Activated CD4-positive, alpha-beta T cell treated with anti-CD3 and anti-CD28 coated beads for 4 hours (primary cell): ENCODE results near the gene CFAP57.
"Not testable (repeated sequence)": the region's sequence is repeated elsewhere in the genome, so short reads cannot be mapped to it uniquely, and the experiment has no call there.

Source experiments
- DNase-seq, 2 donors: peaks; one replicate each; pipeline ENCODE4 v3.0.0-alpha.2; 2020

Gene CFAP57

GRCh38 chr1:43171876-43172526 is at the start of gene CFAP57, which contains the start of gene EBNA1BP2:
Gene CFAP57 (plus strand): TSS chr1:43172330. CDS start chr1:43172754, 424 bp downstream.
Gene EBNA1BP2 (minus strand): TSS chr1:43172290. CDS start chr1:43172118, 172 bp downstream.
- DNase-seq = peak; percentile 89 to 90

GRCh38 chr1:43123031-43123430 is 49.1 kb upstream of the CFAP57 start:
- no peak for DNase-seq

GRCh38 chr1:43128816-43129215 is 43.3 kb upstream of the CFAP57 start:
- DNase-seq = no peak

- no peak for DNase-seq
These were observed 42.7 kb upstream of the CFAP57 start for GRCh38 chr1:43129426-43129825.

- no peak for DNase-seq
These were observed 38.1 kb upstream of the CFAP57 start for GRCh38 chr1:43134068-43134467.

- DNase-seq = no peak
These were observed 37.5 kb upstream of the CFAP57 start for GRCh38 chr1:43134640-43135039.

GRCh38 chr1:43135857-43136781 is 36.0 kb upstream of the CFAP57 start:
- no peak for DNase-seq

GRCh38 chr1:43137445-43138052 is 34.6 kb upstream of the CFAP57 start:
- DNase-seq = no peak

GRCh38 chr1:43139295-43139694 is 32.8 kb upstream of the CFAP57 start:
- not testable (repeated sequence) for DNase-seq

- DNase-seq = no peak
These were observed 32.1 kb upstream of the CFAP57 start for GRCh38 chr1:43140010-43140409.

- DNase-seq = no peak
These were observed 31.5 kb upstream of the CFAP57 start for GRCh38 chr1:43140583-43140982.

- no peak for DNase-seq
These were observed 28.7 kb upstream of the CFAP57 start for GRCh38 chr1:43143441-43143888.

- no peak for DNase-seq
These were observed 27.9 kb upstream of the CFAP57 start for GRCh38 chr1:43144237-43144636.

- DNase-seq = no peak
These were observed 24.4 kb upstream of the CFAP57 start for GRCh38 chr1:43147625-43148327.

GRCh38 chr1:43149889-43150288 is 22.2 kb upstream of the CFAP57 start:
- DNase-seq = no peak

- DNase-seq = no peak
These were observed 19.3 kb upstream of the CFAP57 start for GRCh38 chr1:43152866-43153265.

GRCh38 chr1:43153443-43153842 is 18.7 kb upstream of the CFAP57 start:
- DNase-seq = no peak

- no peak for DNase-seq
These were observed 16.1 kb upstream of the CFAP57 start for GRCh38 chr1:43156026-43156425.

- DNase-seq = no peak
These were observed 7.0 kb upstream of the CFAP57 start for GRCh38 chr1:43165162-43165561.

- no peak for DNase-seq
These were observed 6.4 kb upstream of the CFAP57 start for GRCh38 chr1:43165765-43166164.

GRCh38 chr1:43171312-43171875 is 736 bp upstream of the CFAP57 start:
- DNase-seq = peak in 1 of 2 donors; percentile 2

- DNase-seq = peak; percentile 85 to 88
These were observed 420 bp downstream of the CFAP57 start for GRCh38 chr1:43172527-43172972.
